ENCODE results near the gene RAPSN. TPM values are rescaled to one million over a fixed set of nuclear protein-coding genes. Genes with fewer than 3 reads are reported as not detected.

The RAPSN gene
- total and polyA plus RNA-seq, 9 donors = 57.9 to 113 (median 99.4) TPM

GRCh38 chr11:47449541-47449940, 605 bp upstream of the RAPSN start:
- no peak for DNase-seq
- WGBS (ENCODE audit: insufficient coverage) = 76% methylated on average over 5 of the region's 8 CpGs
- Histone ChIP-seq H3K27me3 (ENCODE audit: control insufficient read depth, insufficient read depth, low read length) (no peaks in the 10 kb centered on the region), H3K4me3 (ENCODE audit: low read length) (no peak overlapping the region), H3K27ac (ENCODE audit: low read length) (no peak overlapping the region), H3K36me3 (ENCODE audit: control insufficient read depth, insufficient read depth, low read length) (peaks cover 9% of the 10 kb centered on the region), H3K4me1 (ENCODE audit: control insufficient read depth, insufficient read depth, low read length) (peaks cover 22% of the 10 kb centered on the region), H3K9me3 (replicated peaks; ENCODE audit: control insufficient read depth, low read depth, low read length) (no peaks in the 10 kb centered on the region)

GRCh38 chr11:47447906-47448305, 1.0 kb downstream of the RAPSN start:
- Histone ChIP-seq H3K36me3 (ENCODE audit: control insufficient read depth, insufficient read depth, low read length) (peaks cover 14% of the 10 kb centered on the region), H3K27ac (ENCODE audit: low read length) (peak overlapping the region; percentile 37), H3K4me1 (ENCODE audit: control insufficient read depth, insufficient read depth, low read length) (peaks cover 23% of the 10 kb centered on the region), H3K9me3 (replicated peaks; ENCODE audit: control insufficient read depth, low read depth, low read length) (no peaks in the 10 kb centered on the region), H3K27me3 (ENCODE audit: control insufficient read depth, insufficient read depth, low read length) (no peaks in the 10 kb centered on the region), H3K4me3 (ENCODE audit: low read length) (peak overlapping the region; percentile 61)
- 63% methylated on average over 12 of the region's 12 CpGs for WGBS (ENCODE audit: insufficient coverage)
- no peak for DNase-seq

DNA sequence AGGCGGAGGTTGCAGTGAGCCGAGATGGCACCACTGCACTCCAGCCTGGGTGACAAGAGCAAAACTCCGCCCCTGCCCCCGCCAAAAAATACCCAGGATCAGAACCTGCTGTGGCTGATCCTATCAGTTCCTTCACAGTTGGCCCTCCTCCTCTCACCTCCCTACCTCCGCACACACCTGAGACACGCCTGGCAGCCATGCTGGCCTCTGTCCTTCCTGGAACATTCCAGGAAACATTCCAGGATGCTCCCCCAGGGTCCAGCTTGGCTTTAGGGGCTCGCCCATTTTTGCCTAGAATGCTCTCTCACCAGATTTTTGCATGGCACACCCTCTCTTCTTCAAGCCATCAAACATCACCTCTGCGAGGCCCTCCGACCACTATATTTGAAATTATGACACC, 2.1 kb downstream of the RAPSN start:
- 84% methylated on average over 7 of the region's 9 CpGs for WGBS (ENCODE audit: insufficient coverage)

DNA sequence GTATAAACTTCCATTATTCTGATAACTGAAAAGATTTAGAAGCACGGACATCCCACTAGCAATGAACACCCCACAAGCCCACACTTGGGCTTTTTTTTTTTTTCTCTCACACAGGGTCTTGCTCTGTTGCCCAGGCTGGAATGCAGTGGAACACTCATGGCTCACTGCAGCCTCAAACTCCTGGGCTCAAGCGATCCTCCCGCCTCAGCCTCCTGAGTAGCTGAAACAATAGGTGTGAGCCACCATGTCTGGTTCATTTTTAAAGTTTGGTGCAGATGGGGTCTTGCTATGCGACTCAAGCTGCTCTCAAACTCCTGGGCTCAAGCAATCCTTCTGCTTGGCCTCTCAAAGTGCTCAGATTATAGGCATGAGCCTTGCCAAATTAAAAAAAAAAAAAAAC, 3.1 kb downstream of the RAPSN start:
- 86% methylated on average over 1 of the region's 4 CpGs for WGBS (ENCODE audit: insufficient coverage)
- DNase-seq = no peak
- peaks cover 32% of the 10 kb centered on the region for H3K36me3 ChIP-seq (ENCODE audit: control insufficient read depth, insufficient read depth, low read length)
- H3K4me3 ChIP-seq (ENCODE audit: low read length) = no peak overlapping the region
- no peaks in the 10 kb centered on the region for H3K9me3 ChIP-seq (replicated peaks; ENCODE audit: control insufficient read depth, low read depth, low read length)
- no peak overlapping the region for H3K27ac ChIP-seq (ENCODE audit: low read length)
- H3K27me3 ChIP-seq (ENCODE audit: control insufficient read depth, insufficient read depth, low read length) = no peaks in the 10 kb centered on the region
- H3K4me1 ChIP-seq (ENCODE audit: control insufficient read depth, insufficient read depth, low read length) = peaks cover 25% of the 10 kb centered on the region

More for the DNA sequence above, 2.1 kb downstream of the RAPSN start:
- H3K4me3 ChIP-seq (ENCODE audit: low read length) = no peak overlapping the region
- H3K4me1 ChIP-seq (ENCODE audit: control insufficient read depth, insufficient read depth, low read length) = peaks cover 25% of the 10 kb centered on the region
- no peaks in the 10 kb centered on the region for H3K27me3 ChIP-seq (ENCODE audit: control insufficient read depth, insufficient read depth, low read length)
- DNase-seq = no peak
- H3K9me3 ChIP-seq (replicated peaks; ENCODE audit: control insufficient read depth, low read depth, low read length) = no peaks in the 10 kb centered on the region
- H3K27ac ChIP-seq (ENCODE audit: low read length) = no peak overlapping the region
- H3K36me3 ChIP-seq (ENCODE audit: control insufficient read depth, insufficient read depth, low read length) = peaks cover 24% of the 10 kb centered on the region

GRCh38 chr11:47443817-47444216, 5.1 kb downstream of the RAPSN start:
- no peak overlapping the region for H3K4me3 ChIP-seq (ENCODE audit: low read length)
- DNase-seq = no peak
- H3K27me3 ChIP-seq (ENCODE audit: control insufficient read depth, insufficient read depth, low read length) = no peaks in the 10 kb centered on the region
- no peak overlapping the region for H3K27ac ChIP-seq (ENCODE audit: low read length)
- peaks cover 18% of the 10 kb centered on the region for H3K4me1 ChIP-seq (ENCODE audit: control insufficient read depth, insufficient read depth, low read length)
- no peaks in the 10 kb centered on the region for H3K9me3 ChIP-seq (replicated peaks; ENCODE audit: control insufficient read depth, low read depth, low read length)
- WGBS (ENCODE audit: insufficient coverage) = no CpG with 5 or more reads among the region's 3 CpGs
- H3K36me3 ChIP-seq (ENCODE audit: control insufficient read depth, insufficient read depth, low read length) = peaks cover 35% of the 10 kb centered on the region

GRCh38 chr11:47443028-47443700, 5.8 kb downstream of the RAPSN start:
- H3K36me3 ChIP-seq (ENCODE audit: control insufficient read depth, insufficient read depth, low read length) = peaks cover 35% of the 10 kb centered on the region
- H3K27me3 ChIP-seq (ENCODE audit: control insufficient read depth, insufficient read depth, low read length) = no peaks in the 10 kb centered on the region
- H3K4me1 ChIP-seq (ENCODE audit: control insufficient read depth, insufficient read depth, low read length) = peaks cover 18% of the 10 kb centered on the region
- WGBS (ENCODE audit: insufficient coverage) = 94% methylated on average over 9 of the region's 12 CpGs
- no peak overlapping the region for H3K27ac ChIP-seq (ENCODE audit: low read length)
- no peaks in the 10 kb centered on the region for H3K9me3 ChIP-seq (replicated peaks; ENCODE audit: control insufficient read depth, low read depth, low read length)
- no peak for DNase-seq
- no peak overlapping the region for H3K4me3 ChIP-seq (ENCODE audit: low read length)

GRCh38 chr11:47442514-47442913, 6.4 kb downstream of the RAPSN start:
- H3K27ac ChIP-seq (ENCODE audit: low read length) = no peak overlapping the region
- H3K27me3 ChIP-seq (ENCODE audit: control insufficient read depth, insufficient read depth, low read length) = no peaks in the 10 kb centered on the region
- H3K4me3 ChIP-seq (ENCODE audit: low read length) = no peak overlapping the region
- H3K36me3 ChIP-seq (ENCODE audit: control insufficient read depth, insufficient read depth, low read length) = peaks cover 34% of the 10 kb centered on the region
- 80% methylated on average over 8 of the region's 8 CpGs for WGBS (ENCODE audit: insufficient coverage)
- no peaks in the 10 kb centered on the region for H3K9me3 ChIP-seq (replicated peaks; ENCODE audit: control insufficient read depth, low read depth, low read length)
- peaks cover 20% of the 10 kb centered on the region for H3K4me1 ChIP-seq (ENCODE audit: control insufficient read depth, insufficient read depth, low read length)
- no peak for DNase-seq

DNA sequence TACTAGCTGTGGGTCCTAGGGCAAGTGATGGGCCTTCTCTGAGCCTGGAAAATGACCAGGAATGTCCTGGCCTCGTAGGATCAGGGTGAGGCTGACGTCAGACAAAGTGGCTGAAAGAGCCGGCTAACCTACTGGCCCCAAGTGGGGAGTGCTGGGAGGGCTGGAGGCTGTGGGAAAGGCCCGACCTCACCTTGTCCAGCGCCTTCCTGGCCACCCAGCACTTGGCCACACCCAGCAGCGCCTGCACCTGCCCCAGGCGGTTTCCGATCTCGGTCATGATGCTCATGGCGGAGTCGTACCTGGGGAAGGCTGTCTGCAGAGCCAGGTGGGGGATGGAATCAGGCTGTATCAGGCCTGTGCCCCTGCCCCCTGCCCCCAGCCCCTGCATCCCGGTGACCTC, 7.5 kb downstream of the RAPSN start:
- H3K27ac ChIP-seq (ENCODE audit: low read length) = no peak overlapping the region
- 69% methylated on average over 10 of the region's 12 CpGs for WGBS (ENCODE audit: insufficient coverage)
- H3K9me3 ChIP-seq (replicated peaks; ENCODE audit: control insufficient read depth, low read depth, low read length) = peaks cover 2% of the 10 kb centered on the region
- H3K4me1 ChIP-seq (ENCODE audit: control insufficient read depth, insufficient read depth, low read length) = peaks cover 15% of the 10 kb centered on the region
- H3K27me3 ChIP-seq (ENCODE audit: control insufficient read depth, insufficient read depth, low read length) = no peaks in the 10 kb centered on the region
- H3K4me3 ChIP-seq (ENCODE audit: low read length) = no peak overlapping the region
- peaks cover 26% of the 10 kb centered on the region for H3K36me3 ChIP-seq (ENCODE audit: control insufficient read depth, insufficient read depth, low read length)
- DNase-seq = no peak

- Histone ChIP-seq H3K36me3 (ENCODE audit: control insufficient read depth, insufficient read depth, low read length) (peaks cover 26% of the 10 kb centered on the region), H3K4me3 (ENCODE audit: low read length) (no peak overlapping the region), H3K27me3 (ENCODE audit: control insufficient read depth, insufficient read depth, low read length) (no peaks in the 10 kb centered on the region), H3K4me1 (ENCODE audit: control insufficient read depth, insufficient read depth, low read length) (peaks cover 15% of the 10 kb centered on the region), H3K27ac (ENCODE audit: low read length) (no peak overlapping the region), H3K9me3 (replicated peaks; ENCODE audit: control insufficient read depth, low read depth, low read length) (peaks cover 2% of the 10 kb centered on the region)
- WGBS (ENCODE audit: insufficient coverage) = 89% methylated on average over 1 of the region's 2 CpGs
- no peak for DNase-seq
Measured at GRCh38 chr11:47440054-47440476, 8.9 kb downstream of the RAPSN start.

- Histone ChIP-seq H3K27ac (ENCODE audit: low read length) (no peak overlapping the region), H3K9me3 (replicated peaks; ENCODE audit: control insufficient read depth, low read depth, low read length) (peaks cover 2% of the 10 kb centered on the region), H3K27me3 (ENCODE audit: control insufficient read depth, insufficient read depth, low read length) (no peaks in the 10 kb centered on the region), H3K36me3 (ENCODE audit: control insufficient read depth, insufficient read depth, low read length) (peaks cover 23% of the 10 kb centered on the region), H3K4me1 (ENCODE audit: control insufficient read depth, insufficient read depth, low read length) (peaks cover 18% of the 10 kb centered on the region), H3K4me3 (ENCODE audit: low read length) (no peak overlapping the region)
- WGBS (ENCODE audit: insufficient coverage) = 89% methylated on average over 16 of the region's 18 CpGs
- DNase-seq = no peak
Measured at GRCh38 chr11:47438721-47439120, 10.2 kb downstream of the RAPSN start.

Measured in muscle of leg (tissue), 11 donors.